T-cell (primary cell): ENCODE results near the gene DDIAS. TPM values are rescaled to one million over a fixed set of nuclear protein-coding genes. Genes with fewer than 3 reads are reported as not detected.
"Not testable (repeated sequence)": the region's sequence is repeated elsewhere in the genome, so short reads cannot be mapped to it uniquely, and the experiment has no call there.

Experiments used
- ATAC-seq, 4 experiments: fragments of 200-7000 bp in 3 of 4; fragments of 150-1000 bp in 1 of 4; cut with Tn5 transposase; replicated peaks in 1 of 4; 1 replicate in 3 of 4; 2 replicates in 1 of 4; pipeline ENCODE4 v1.10.0; 2021; ENCODE audit warnings: moderate library complexity in 3 of 4, mild to moderate bottlenecking in 2 of 4, moderate number of reproducible peaks in 1 of 4
- CTCF ChIA-PET, 2 donors: fragments of 300-600 bp; sonication (Branson Sonifier 250); formaldehyde crosslinking; loops; one replicate each; lab custom pipeline; 2022; ENCODE audit warnings: antibody characterized with exemption in 2 of 2; lab: Charles Lee
- POLR2A ChIA-PET, 2 donors: fragments of 300-600 bp; sonication (Branson Sonifier 250); formaldehyde crosslinking; loops; one replicate each; lab custom pipeline; 2022; ENCODE audit warnings: antibody characterized with exemption in 2 of 2; lab: Charles Lee
- DNase-seq, 35 experiments: peaks; one replicate each; pipeline versions ENCODE4 v3.0.0 to v3.0.0-alpha.2; 2013 to 2023
- H3K27ac ChIP-seq: one replicate; pipeline ENCODE4 v1.5.1; 2013; ENCODE audit warnings: low read length
- H3K27me3 ChIP-seq, 2 experiments: replicated peaks in 1 of 2; 1 replicate in 1 of 2; 2 replicates in 1 of 2; pipeline versions ENCODE4 v1.6.1 to v1.7.0; 2013; ENCODE audit warnings: low read length in 1 of 2, mixed read lengths in 1 of 2; ENCODE audit not compliant: control insufficient read depth in 2 of 2, insufficient read depth in 2 of 2; ENCODE audit errors: extremely low read depth in 1 of 2
- H3K36me3 ChIP-seq, 2 donors: 1 replicate in 1 of 2; 2 replicates in 1 of 2; pipeline versions ENCODE4 v1.6.1 to v1.7.0; 2013; ENCODE audit warnings: low read length in 1 of 2; ENCODE audit not compliant: control insufficient read depth in 2 of 2, insufficient read depth in 1 of 2; ENCODE audit errors: extremely low read depth in 1 of 2
- H3K4me1 ChIP-seq, 2 experiments: 1 replicate in 1 of 2; 2 replicates in 1 of 2; pipeline versions ENCODE4 v1.6.1 to v1.7.0; 2013; ENCODE audit warnings: low read length in 2 of 2, mixed read lengths in 1 of 2; ENCODE audit not compliant: insufficient read depth in 2 of 2, control insufficient read depth in 1 of 2; ENCODE audit errors: extremely low read depth in 1 of 2
- H3K4me3 ChIP-seq, 2 donors: 1 replicate in 1 of 2; 2 replicates in 1 of 2; pipeline versions ENCODE4 v1.5.1 to v1.7.0; 2013; ENCODE audit warnings: mild to moderate bottlenecking in 2 of 2, low read length in 1 of 2, moderate library complexity in 1 of 2; ENCODE audit not compliant: control insufficient read depth in 1 of 2; ENCODE audit errors: extremely low read depth in 1 of 2
- H3K9me3 ChIP-seq: 2 replicates; pipeline ENCODE4 v1.7.0; 2013
- H3K27ac Mint-ChIP-seq, 2 donors: one replicate each; pipeline ENCODE4 v1.8.0; 2020 to 2021; ENCODE audit warnings: mild to moderate bottlenecking in 2 of 2, mixed read lengths in 2 of 2
- H3K27me3 Mint-ChIP-seq, 2 donors: one replicate each; pipeline ENCODE4 v1.8.0; 2021 to 2022; ENCODE audit warnings: mixed read lengths in 2 of 2
- H3K36me3 Mint-ChIP-seq: one replicate; pipeline ENCODE4 v1.8.0; 2021; ENCODE audit warnings: mixed read lengths
- H3K4me1 Mint-ChIP-seq, 3 donors: one replicate each; pipeline ENCODE4 v1.8.0; 2020 to 2022; ENCODE audit warnings: mixed read lengths in 3 of 3, mild to moderate bottlenecking in 1 of 3
- H3K4me3 Mint-ChIP-seq, 3 donors: one replicate each; pipeline ENCODE4 v1.8.0; 2020 to 2022; ENCODE audit warnings: mild to moderate bottlenecking in 3 of 3, mixed read lengths in 3 of 3, moderate library complexity in 3 of 3
- H3K9me3 Mint-ChIP-seq, 3 donors: one replicate each; pipeline ENCODE4 v1.8.0; 2020 to 2022; ENCODE audit warnings: mixed read lengths in 3 of 3
- WGBS: methylation state at CpG from one replicate; pipeline ENCODE4 v1.1.5; 2013; ENCODE audit warnings: missing lambda C conversion rate; ENCODE audit not compliant: insufficient coverage; 5-methylcytosine and 5-hydroxymethylcytosine counted together
- total RNA-seq, 35 experiments: library from RNA in 6 of 35; stranded (reverse) in 6 of 35; fragments of 120-200 nt in 1 of 35; gene quantifications; one replicate each; pipeline versions ENCODE4 v1.2.1 to v1.2.4 and lab custom pipeline; 2013 to 2026

The DDIAS gene
- total RNA-seq (1 to 10 TPM in 3 of 5 donors, under 1 TPM in 2; 0.55 to 1.9 (median 1.3) TPM), total RNA-seq (lab: John Stamatoyannopoulos, UW) (1.0 to 57.7 (median 1.9) reads per million in 29 experiments)
- 1.2 TPM for total RNA-seq (2013)

- DNase-seq (peak; percentile 86 to 99 (median 94)), ATAC-seq (peak; percentile 71 to 82 (median 75))
- no peaks in the 10 kb centered on the region for H3K27me3 ChIP-seq
- peaks cover 14 to 34% of the 10 kb centered on the region in 2 experiments for H3K4me1 ChIP-seq
- under 1% methylated on average over 42 of the region's 49 CpGs for WGBS
- peak within 1 kb of the TSS; percentile 89 to 92 for H3K4me3 ChIP-seq
- no peaks in the 10 kb centered on the region for H3K9me3 ChIP-seq
- H3K27ac Mint-ChIP-seq, result peak within 1 kb of the TSS; percentile 98
- no peaks in the 10 kb centered on the region for H3K36me3 ChIP-seq
- peaks cover 3% of the 10 kb centered on the region for H3K36me3 Mint-ChIP-seq
- H3K27me3 Mint-ChIP-seq, result no peaks in the 10 kb centered on the region
- ChIA-PET CTCF (interaction anchor here (0.6 to 4.3 kb wide), 19 partner anchors 9 to 392 kb away, joined by 3 to 42 read pairs (median 5); partner anchors contain the start of genes CCDC90B (in 1 of the 2) and PCF11 (in 1 of the 2)), POLR2A (interaction anchor here (0.5 to 3.2 kb wide), 25 partner anchors 9 to 1031 kb away, joined by 3 to 39 read pairs (median 4); partner anchors contain the start of genes CCDC90B (in 2 of the 2), PCF11 (in 2 of the 2) and ANKRD42 (in 1 of the 2))
- H3K4me1 Mint-ChIP-seq, result peaks cover 42 to 46% (median 44%) of the 10 kb centered on the region in 3 donors
- peak within 1 kb of the TSS; percentile 88 to 99 (median 97) for H3K4me3 Mint-ChIP-seq
- no peaks in the 10 kb centered on the region for H3K9me3 Mint-ChIP-seq
- H3K27ac ChIP-seq, result peak within 1 kb of the TSS; percentile 98
Measured at GRCh38 chr11:82901165-82901921, at the start of gene DDIAS. TSS of gene DDIAS (plus strand) at chr11:82901736. CDS start at chr11:82914739, 13,003 bp downstream.

GRCh38 chr11:82854242-82854641, 47.3 kb upstream of the DDIAS start:
- Mint-ChIP-seq H3K27ac (no peak overlapping the region), H3K4me1 (peaks cover 0 to 8% (median 7%) of the 10 kb centered on the region in 3 donors), H3K9me3 (no peaks in the 10 kb centered on the region), H3K36me3 (peaks cover 34% of the 10 kb centered on the region), H3K27me3 (no peaks in the 10 kb centered on the region), H3K4me3 (no peak overlapping the region)
- no peaks in the 10 kb centered on the region for H3K27me3 ChIP-seq
- no peaks in the 10 kb centered on the region for H3K36me3 ChIP-seq
- ChIA-PET CTCF (no interaction called here), POLR2A (no interaction called here)
- H3K9me3 ChIP-seq, result no peaks in the 10 kb centered on the region
- ATAC-seq (no peak), DNase-seq (no peak)
- no peak overlapping the region for H3K27ac ChIP-seq
- no peak overlapping the region for H3K4me3 ChIP-seq
- no peaks in the 10 kb centered on the region for H3K4me1 ChIP-seq

- ATAC-seq, H3K9me3 ChIP-seq, H3K27me3 Mint-ChIP-seq, DNase-seq, H3K4me1 ChIP-seq, H3K27ac Mint-ChIP-seq, H3K36me3 ChIP-seq, H3K27ac ChIP-seq, H3K4me1 Mint-ChIP-seq, CTCF ChIA-PET, POLR2A ChIA-PET, H3K4me3 ChIP-seq, H3K27me3 ChIP-seq, H3K4me3 Mint-ChIP-seq, H3K9me3 Mint-ChIP-seq: not testable (repeated sequence)
- no CpG with 5 or more reads among the region's 1 CpG for WGBS
- H3K36me3 Mint-ChIP-seq, result peaks cover 34% of the 10 kb centered on the region
Measured at GRCh38 chr11:82854916-82855315, 46.6 kb upstream of the DDIAS start.

- Mint-ChIP-seq H3K4me1 (peaks cover 0 to 8% (median 7%) of the 10 kb centered on the region in 3 donors), H3K4me3 (no peak overlapping the region), H3K9me3 (no peaks in the 10 kb centered on the region), H3K27ac (no peak overlapping the region), H3K27me3 (no peaks in the 10 kb centered on the region), H3K36me3 (peaks cover 31% of the 10 kb centered on the region)
- POLR2A ChIA-PET, result no interaction called here
- H3K27me3 ChIP-seq, result no peaks in the 10 kb centered on the region
- DNase-seq (no peak), ATAC-seq (no peak)
- H3K27ac ChIP-seq, result no peak overlapping the region
- no CpG with 5 or more reads among the region's 2 CpGs for WGBS
- H3K4me1 ChIP-seq, result no peaks in the 10 kb centered on the region
- H3K4me3 ChIP-seq, result no peak overlapping the region
- no peaks in the 10 kb centered on the region for H3K36me3 ChIP-seq
- no peaks in the 10 kb centered on the region for H3K9me3 ChIP-seq
- CTCF ChIA-PET, result no interaction called here
Measured at GRCh38 chr11:82855616-82856015, 45.9 kb upstream of the DDIAS start.

- Mint-ChIP-seq H3K4me3 (no peak overlapping the region), H3K27me3 (no peaks in the 10 kb centered on the region), H3K9me3 (no peaks in the 10 kb centered on the region), H3K4me1 (peaks cover 0 to 8% (median 7%) of the 10 kb centered on the region in 3 donors), H3K27ac (no peak overlapping the region), H3K36me3 (peaks cover 27% of the 10 kb centered on the region)
- ChIA-PET CTCF (interaction anchor here in 1 of 2 donors (0.6 to 0.7 kb wide), 3 partner anchors 26 to 145 kb away, joined by 3 to 4 read pairs (median 4); no protein-coding TSS in a partner anchor), POLR2A (no interaction called here)
- H3K27ac ChIP-seq, result no peak overlapping the region
- WGBS, result 93% methylated on average over 2 of the region's 2 CpGs
- H3K36me3 ChIP-seq, result no peaks in the 10 kb centered on the region
- no peaks in the 10 kb centered on the region for H3K9me3 ChIP-seq
- no peak for DNase-seq
- no peak for ATAC-seq
- no peaks in the 10 kb centered on the region for H3K4me1 ChIP-seq
- no peak overlapping the region for H3K4me3 ChIP-seq
- no peaks in the 10 kb centered on the region for H3K27me3 ChIP-seq
Measured at GRCh38 chr11:82857145-82857544, 44.4 kb upstream of the DDIAS start.

GRCh38 chr11:82858133-82858532, 43.4 kb upstream of the DDIAS start:
- Histone ChIP-seq H3K27me3 (no peaks in the 10 kb centered on the region), H3K4me3 (no peak overlapping the region), H3K36me3 (no peaks in the 10 kb centered on the region), H3K4me1 (no peaks in the 10 kb centered on the region), H3K27ac (no peak overlapping the region), H3K9me3 (no peaks in the 10 kb centered on the region)
- no peak overlapping the region for H3K4me3 Mint-ChIP-seq
- no peaks in the 10 kb centered on the region for H3K9me3 Mint-ChIP-seq
- ATAC-seq (no peak), DNase-seq (no peak)
- POLR2A ChIA-PET, result no interaction called here
- peaks cover 27% of the 10 kb centered on the region for H3K36me3 Mint-ChIP-seq
- CTCF ChIA-PET, result no interaction called here
- H3K27me3 Mint-ChIP-seq, result no peaks in the 10 kb centered on the region
- no peak overlapping the region for H3K27ac Mint-ChIP-seq
- H3K4me1 Mint-ChIP-seq, result peaks cover 0 to 8% (median 7%) of the 10 kb centered on the region in 3 donors
- no CpG with 5 or more reads among the region's 2 CpGs for WGBS
